Measurements from ENCODE around the gene EPHB2. TPM values are rescaled to one million over a fixed set of nuclear protein-coding genes. Genes with fewer than 3 reads are reported as not detected.

Gene EPHB2
- total and polyA plus RNA-seq, 2 of the 13 experiments (the other 11 are each of a cell fraction or from before 2014, with no cell fraction given) = 0.03 to 0.11 TPM

DNA sequence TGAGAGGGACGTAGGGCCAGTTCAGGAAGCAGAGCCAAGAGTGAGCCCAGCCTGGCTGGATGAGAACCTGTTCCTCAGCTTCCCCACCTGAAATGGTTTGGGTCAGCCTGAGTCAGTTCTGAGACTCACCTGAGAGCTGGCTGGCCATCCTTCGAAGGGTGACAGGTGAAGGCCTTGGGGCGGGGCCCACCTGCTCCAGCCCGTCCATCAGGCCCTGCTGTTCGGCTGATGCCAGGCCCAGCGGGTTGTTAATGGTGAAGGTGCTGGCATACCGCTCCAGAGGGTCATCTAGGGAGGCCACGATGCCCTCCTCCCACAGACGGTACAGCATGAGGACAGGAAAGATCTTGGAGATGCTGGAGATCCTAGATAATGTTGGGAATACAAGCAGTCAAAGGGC is 247.9 kb downstream of the EPHB2 start (continued):
- TF ChIP-seq, protein P1, sequence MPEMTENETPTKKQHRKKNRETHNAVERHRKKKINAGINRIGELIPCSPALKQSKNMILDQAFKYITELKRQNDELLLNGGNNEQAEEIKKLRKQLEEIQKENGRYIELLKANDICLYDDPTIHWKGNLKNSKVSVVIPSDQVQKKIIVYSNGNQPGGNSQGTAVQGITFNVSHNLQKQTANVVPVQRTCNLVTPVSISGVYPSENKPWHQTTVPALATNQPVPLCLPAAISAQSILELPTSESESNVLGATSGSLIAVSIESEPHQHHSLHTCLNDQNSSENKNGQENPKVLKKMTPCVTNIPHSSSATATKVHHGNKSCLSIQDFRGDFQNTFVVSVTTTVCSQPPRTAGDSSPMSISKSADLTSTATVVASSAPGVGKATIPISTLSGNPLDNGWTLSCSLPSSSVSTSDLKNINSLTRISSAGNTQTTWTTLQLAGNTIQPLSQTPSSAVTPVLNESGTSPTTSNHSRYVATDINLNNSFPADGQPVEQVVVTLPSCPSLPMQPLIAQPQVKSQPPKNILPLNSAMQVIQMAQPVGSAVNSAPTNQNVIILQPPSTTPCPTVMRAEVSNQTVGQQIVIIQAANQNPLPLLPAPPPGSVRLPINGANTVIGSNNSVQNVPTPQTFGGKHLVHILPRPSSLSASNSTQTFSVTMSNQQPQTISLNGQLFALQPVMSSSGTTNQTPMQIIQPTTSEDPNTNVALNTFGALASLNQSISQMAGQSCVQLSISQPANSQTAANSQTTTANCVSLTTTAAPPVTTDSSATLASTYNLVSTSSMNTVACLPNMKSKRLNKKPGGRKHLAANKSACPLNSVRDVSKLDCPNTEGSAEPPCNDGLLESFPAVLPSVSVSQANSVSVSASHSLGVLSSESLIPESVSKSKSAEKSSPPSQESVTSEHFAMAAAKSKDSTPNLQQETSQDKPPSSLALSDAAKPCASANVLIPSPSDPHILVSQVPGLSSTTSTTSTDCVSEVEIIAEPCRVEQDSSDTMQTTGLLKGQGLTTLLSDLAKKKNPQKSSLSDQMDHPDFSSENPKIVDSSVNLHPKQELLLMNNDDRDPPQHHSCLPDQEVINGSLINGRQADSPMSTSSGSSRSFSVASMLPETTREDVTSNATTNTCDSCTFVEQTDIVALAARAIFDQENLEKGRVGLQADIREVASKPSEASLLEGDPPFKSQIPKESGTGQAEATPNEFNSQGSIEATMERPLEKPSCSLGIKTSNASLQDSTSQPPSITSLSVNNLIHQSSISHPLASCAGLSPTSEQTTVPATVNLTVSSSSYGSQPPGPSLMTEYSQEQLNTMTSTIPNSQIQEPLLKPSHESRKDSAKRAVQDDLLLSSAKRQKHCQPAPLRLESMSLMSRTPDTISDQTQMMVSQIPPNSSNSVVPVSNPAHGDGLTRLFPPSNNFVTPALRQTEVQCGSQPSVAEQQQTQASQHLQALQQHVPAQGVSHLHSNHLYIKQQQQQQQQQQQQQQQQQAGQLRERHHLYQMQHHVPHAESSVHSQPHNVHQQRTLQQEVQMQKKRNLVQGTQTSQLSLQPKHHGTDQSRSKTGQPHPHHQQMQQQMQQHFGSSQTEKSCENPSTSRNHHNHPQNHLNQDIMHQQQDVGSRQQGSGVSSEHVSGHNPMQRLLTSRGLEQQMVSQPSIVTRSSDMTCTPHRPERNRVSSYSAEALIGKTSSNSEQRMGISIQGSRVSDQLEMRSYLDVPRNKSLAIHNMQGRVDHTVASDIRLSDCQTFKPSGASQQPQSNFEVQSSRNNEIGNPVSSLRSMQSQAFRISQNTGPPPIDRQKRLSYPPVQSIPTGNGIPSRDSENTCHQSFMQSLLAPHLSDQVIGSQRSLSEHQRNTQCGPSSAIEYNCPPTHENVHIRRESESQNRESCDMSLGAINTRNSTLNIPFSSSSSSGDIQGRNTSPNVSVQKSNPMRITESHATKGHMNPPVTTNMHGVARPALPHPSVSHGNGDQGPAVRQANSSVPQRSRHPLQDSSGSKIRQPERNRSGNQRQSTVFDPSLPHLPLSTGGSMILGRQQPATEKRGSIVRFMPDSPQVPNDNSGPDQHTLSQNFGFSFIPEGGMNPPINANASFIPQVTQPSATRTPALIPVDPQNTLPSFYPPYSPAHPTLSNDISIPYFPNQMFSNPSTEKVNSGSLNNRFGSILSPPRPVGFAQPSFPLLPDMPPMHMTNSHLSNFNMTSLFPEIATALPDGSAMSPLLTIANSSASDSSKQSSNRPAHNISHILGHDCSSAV (CRISPR knock-in tag; IDR thresholded peaks at IDR 0.05; ENCODE audit: borderline replicate concordance) = no peak
- TF ChIP-seq, protein P2, sequence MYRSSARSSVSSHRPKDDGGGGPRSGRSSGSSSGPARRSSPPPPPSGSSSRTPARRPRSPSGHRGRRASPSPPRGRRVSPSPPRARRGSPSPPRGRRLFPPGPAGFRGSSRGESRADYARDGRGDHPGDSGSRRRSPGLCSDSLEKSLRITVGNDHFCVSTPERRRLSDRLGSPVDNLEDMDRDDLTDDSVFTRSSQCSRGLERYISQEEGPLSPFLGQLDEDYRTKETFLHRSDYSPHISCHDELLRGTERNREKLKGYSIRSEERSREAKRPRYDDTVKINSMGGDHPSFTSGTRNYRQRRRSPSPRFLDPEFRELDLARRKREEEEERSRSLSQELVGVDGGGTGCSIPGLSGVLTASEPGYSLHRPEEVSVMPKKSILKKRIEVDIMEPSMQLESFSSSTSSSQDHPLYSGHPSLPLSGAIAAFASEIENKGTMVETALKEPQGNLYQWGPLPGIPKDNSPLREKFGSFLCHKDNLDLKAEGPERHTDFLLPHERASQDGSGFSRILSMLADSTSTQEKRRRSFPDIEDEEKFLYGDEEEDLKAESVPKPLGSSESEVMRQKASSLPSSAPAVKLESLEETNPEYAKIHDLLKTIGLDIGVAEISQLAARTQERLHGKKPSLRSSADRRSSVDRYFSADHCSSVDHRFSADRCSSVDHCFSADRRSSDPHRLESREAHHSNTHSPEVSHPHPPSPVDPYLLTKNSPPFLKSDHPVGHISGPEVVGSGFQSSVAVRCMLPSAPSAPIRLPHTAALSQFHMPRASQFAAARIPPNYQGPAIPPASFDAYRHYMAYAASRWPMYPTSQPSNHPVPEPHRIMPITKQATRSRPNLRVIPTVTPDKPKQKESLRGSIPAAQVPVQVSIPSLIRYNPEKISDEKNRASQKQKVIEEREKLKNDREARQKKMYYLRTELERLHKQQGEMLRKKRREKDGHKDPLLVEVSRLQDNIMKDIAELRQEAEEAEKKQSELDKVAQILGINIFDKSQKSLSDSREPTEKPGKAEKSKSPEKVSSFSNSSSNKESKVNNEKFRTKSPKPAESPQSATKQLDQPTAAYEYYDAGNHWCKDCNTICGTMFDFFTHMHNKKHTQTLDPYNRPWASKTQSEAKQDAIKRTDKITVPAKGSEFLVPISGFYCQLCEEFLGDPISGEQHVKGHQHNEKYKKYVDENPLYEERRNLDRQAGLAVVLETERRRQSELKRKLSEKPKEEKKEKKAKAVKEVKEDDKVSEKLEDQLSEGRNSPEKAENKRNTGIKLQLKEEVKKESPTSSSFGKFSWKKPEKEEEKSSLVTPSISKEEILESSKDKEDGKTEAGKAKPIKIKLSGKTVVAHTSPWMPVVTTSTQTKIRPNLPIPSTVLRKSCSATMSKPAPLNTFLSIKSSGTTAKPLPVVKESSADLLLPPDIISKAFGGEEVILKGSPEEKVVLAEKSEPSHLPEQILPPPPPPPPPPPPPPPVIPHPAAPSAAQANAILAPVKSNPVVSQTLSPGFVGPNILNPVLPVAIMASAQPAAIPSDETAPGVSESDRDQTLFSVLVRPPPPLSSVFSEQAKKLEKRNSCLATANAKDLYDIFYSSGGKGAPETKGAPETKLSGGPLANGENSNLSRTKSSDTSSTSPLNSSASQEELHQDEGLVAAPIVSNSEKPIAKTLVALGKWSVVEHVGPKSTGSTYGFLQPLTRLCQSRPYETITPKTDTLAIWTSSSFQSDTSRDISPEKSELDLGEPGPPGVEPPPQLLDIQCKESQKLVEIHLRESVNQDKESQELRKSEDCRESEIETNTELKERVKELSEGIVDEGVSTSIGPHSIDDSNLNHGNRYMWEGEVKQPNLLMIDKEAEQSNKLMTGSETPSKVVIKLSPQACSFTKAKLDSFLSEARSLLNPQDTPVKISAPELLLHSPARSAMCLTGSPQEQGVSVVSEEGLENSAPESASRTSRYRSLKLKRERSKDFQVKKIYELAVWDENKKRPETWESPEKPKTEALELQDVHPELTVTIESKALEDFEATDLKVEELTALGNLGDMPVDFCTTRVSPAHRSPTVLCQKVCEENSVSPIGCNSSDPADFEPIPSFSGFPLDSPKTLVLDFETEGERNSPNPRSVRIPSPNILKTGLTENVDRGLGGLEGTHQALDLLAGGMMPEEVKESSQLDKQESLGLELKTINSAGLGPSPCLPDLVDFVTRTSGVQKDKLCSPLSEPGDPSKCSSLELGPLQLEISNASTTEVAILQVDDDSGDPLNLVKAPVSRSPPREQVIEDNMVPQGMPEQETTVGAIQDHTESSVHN (CRISPR knock-in tag; IDR thresholded peaks at IDR 0.05) = no peak
- no peak for TF ChIP-seq SALL1 (CRISPR knock-in tag; IDR thresholded peaks at IDR 0.05)

Data from HepG2 (cell line).